GM21723 (cell line): ENCODE results near the gene PSG2.
"Not testable (repeated sequence)": the region's sequence is repeated elsewhere in the genome, so short reads cannot be mapped to it uniquely, and the experiment has no call there.

Experiments used
- ATAC-seq: cut with Tn5 transposase; IDR thresholded peaks from one replicate; pipeline ENCODE4 v1.9.1; 2021; ENCODE audit warnings: mild to moderate bottlenecking, moderate library complexity; ENCODE audit not compliant: unreplicated experiment

The PSG2 gene

DNA sequence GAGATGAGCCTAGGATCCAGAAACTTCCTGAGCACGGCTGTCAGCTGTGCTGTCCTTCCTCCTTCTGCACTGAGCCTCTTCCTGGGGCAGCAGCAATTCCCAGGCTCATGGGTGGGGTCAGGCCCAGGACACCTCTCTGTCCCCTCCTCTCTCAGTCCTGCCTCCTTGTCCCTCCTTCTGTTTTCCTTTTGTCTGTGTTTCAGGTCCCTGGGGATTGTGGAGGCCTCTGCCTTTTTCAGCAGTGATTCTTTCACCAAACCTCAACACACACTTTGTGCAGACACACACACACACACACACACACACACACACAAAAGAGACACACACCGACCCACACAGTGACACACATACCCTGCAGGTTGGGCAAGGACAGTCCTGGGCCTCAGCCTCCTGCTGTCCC lies at the start of gene PSG2:
PSG2 (minus strand) TSS at position 101 of the 400 bp plus-strand sequence. CDS start 132 bp downstream, outside the sequence.
- ATAC-seq, result not testable (repeated sequence)

DNA sequence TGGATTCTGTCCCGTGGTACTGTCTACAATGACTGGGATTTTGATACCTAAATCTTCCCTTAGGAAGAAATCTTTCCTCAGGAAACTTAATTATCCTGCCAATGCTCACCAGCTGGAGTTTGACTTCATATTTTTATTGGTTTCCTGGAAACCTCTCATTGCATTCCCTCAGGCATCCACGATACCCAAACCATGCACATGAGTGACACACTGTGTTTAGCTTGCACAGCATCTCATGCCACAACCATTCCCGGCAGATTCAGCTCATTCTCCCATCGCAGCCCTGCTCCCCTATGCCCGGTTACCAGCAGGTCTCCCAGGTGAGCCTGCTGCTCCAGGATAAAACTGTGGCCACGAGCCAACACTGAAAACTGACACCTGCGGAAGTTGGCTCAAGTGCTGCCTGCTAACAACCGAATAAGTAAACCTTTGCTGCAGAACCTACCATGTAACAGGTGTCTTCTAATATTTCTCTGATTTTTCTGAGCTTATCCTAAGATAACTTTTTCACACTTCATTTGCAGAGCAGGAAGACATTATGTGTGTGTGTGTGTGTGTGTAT lies 48.9 kb upstream of the PSG2 start:
- ATAC-seq, result not testable (repeated sequence)

DNA sequence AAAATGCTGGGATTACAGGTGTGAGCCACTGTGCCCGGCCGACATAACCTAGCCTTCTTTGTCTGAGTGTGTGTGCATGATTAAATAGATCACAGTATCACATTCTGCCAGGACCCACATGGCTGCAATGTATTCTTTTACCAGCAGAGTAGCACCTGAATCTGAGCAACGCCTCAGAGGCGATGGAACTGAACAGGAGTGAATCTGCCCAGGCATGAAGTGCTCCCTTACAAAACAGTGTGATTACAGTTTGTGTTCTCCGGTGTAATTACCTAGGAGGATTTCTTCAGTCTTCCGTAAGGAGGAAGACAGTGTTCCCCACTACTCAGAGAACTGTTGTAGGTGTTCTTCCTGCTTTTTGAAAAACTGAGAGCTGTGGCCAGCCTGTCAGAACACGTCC lies 46.7 kb upstream of the PSG2 start:
- ATAC-seq, result not testable (repeated sequence)

DNA sequence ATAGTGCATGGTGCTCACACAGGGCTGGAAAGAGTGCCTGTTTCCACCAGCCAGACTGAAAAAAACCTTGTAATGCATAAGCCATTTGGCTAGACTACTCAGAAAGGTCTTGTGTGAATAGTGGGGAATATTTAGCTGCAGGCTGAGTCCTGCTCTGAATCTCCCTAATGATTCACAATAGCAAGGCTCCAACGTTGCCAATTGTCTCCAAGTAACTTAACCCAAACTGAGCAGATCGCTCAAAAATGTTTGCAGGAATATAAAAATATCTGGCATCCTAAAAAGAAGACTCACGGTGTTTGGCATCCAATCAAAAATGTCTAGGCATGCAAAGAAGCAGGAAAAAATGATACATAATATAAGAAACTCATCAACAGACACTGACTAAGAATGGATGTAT lies 44.8 kb upstream of the PSG2 start:
- ATAC-seq, result not testable (repeated sequence)

DNA sequence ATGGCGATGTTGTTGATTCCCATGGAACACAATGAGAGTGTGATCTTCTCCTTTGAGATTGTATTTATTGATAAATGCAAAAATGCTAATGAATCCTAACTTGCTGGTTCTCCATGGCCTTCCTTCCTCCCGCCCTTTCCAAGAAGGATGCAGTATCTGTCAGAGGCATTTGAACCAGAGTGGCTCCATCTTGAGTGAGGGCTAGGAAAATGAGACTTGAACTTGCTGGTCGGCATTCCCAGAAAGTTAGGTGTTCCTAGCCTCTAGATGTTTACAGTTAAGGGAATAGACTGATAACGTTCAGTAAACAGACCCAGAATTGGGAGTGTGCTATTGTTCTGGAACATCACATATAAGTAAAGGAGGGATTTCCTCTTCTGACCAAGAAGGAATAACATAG lies 44.2 kb upstream of the PSG2 start:
- ATAC-seq, result no peak

DNA sequence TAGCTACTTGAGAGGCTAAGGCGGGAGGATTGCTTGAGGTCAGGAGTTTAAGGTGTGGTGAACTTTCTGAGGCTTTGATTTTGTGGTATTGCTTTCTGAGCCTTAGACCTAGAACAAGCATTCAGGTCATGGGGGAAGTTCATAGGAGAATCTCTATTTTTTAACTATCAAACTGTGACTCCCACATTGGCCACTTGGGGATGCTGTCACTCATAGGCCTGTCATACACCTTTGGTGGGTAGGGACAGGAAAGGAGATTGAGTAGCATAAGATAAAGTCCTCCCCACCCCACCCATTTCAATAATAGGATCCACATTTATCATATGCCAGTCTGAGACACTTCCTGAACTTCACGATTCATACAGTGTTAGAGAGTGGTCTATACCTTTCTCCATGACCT lies 41.9 kb upstream of the PSG2 start:
- ATAC-seq, result no peak

DNA sequence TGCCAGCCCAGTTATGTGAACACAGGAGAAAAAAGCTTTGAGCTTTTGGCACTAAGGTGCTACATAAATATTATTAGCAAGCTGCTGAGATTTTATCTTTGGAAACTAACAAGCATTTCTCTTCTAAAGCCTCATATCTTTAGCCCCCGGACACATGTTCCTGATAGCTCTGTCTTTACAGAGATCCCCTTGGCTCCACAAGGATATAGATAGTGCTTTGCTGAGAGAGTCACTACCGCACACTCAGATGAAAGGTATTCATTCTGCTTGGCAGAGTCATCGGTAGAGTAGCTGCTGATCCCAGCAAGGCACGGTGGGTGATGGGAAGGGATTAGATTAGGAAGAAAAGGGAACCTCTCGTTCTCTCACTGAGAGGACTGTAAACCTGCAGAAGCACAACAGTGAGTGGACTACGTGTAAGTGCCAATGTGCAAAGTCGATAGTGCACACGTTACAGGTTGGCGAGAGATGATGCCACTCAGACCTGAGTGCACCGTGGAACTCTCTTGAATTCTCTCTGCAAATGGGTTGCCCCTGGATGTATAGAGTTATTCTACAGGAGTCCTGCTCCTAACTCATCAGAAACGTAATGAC lies 38.0 kb upstream of the PSG2 start:
- not testable (repeated sequence) for ATAC-seq

DNA sequence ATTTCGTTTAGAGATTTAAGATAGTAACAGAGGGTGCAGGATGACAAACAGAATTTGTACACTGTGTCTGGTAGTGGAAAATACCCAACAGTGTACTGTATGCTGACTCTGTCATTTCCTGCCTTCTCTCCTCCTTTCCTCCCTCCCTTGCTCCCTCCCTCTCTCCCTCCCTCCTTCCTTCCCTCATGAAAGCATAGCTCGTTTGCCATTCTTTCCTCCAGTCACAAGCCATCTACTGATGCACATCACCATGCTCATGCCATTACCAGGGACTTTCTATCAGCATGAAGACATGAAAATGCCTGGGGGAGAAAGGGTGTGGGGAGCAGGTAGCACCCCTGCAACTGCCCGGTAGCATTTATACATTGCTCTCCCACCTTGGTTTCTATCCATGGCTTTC lies 37.0 kb upstream of the PSG2 start:
- not testable (repeated sequence) for ATAC-seq

DNA sequence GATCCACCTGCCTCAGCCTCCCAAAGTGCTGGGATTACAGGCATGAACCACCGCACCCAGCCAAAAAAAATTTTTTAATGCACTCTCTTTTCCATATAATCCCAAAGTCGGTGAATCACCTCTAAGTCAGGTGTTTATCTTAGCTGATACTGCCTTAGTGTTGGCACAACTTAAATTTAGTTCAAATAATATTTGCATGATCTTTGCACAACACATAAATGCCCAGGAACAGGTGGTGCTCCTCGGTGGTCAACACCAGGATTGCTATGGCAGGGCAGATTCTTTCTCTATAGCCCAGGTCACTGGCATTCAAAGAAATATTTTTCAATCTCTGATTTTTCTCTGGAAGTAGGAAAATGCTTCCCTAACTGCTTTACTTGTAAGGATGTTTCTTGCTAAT lies 33.9 kb upstream of the PSG2 start:
- ATAC-seq, result not testable (repeated sequence)

DNA sequence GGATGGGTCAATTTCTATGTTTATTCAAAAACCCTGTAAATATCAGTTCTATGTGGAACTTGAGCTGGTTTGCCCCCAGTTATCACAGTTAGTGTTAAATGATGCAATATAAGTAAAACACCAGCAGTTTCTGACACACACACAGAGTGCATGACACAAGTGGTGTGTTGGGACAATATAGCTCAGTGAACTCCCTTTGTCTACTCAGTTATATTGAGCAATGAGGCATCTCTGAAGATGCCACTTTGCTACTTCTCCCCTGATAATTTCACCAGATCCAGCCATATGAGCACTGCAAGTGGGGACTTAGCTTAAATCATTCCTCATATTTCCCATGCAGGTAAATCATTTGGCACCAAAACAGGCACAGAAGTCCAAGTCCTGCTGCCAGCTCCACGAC lies 33.0 kb upstream of the PSG2 start:
- ATAC-seq, result not testable (repeated sequence)

DNA sequence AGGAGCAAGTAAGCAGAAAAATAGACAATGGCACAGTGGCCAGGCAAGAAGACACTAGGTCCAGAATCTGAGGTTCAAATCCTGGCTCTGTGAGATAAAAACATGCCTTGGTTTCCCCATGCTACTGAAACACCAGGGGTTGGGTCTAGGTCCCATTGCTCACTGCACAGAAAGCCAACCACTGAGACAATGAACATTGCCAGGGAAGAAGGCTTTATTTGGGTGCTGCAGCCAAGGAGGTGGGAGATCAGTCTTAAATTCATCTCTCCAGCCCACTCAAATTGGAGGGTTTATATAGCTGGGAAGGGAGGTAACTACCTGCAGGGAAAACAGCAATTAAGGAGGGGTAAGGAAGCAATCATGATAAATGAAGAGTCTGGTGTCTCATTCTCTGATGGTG lies 32.6 kb upstream of the PSG2 start:
- ATAC-seq, result not testable (repeated sequence)

DNA sequence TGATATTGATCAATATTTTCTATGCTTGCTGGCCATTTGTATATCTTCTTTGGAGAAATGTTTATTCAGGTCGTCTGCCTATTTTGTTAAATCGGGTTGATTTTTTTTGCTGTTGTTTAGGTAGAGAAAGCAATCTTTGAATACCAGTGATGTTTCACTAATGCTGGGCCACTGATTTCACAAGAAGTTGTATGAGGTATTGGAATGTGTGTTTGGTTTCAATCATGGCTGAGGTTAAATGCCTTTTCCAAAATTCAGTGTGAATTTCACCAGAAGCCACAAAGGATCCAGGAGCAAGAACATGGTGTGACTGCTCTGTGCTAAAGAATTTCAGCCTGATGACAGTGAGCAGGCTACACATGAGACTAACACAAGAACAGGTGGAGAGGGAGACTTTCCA lies 32.1 kb upstream of the PSG2 start:
- ATAC-seq, result not testable (repeated sequence)

DNA sequence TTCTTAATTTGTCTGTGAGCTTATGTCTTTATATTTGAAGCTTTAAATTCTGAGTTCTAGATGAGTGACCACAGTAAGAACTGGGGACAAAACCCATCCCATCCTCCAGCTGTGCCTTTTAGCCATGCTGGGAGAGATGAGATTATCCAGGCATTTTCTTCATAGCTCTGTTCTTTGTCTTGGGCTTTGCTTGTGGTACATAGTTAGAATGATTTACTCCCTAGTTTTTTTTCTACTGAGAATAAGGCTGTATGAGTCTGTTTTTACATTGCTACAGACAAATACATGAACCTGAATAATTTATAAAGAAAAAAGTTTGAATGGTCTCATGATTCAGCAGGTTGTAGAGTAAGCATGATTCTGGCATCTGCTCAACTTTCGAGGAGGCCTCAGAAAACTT lies 24.9 kb upstream of the PSG2 start:
- not testable (repeated sequence) for ATAC-seq

DNA sequence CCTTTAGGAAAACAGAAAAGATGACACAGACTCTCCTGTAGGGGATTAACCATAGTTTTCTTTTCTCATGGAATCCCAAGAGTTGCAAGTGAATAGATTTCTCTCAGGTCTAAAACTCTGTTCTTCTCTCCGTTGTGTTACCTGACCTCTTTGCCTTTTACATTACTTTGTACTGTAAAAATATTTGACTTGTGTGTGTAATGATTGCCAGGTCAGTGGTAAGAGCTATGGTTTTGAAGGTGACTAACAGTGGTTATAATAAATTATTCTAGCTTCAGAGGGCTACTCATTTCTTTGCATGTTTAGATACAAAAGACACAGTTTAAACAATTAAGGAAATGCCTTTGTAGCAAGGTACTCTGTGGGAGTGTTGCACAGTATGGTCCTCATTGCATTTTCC lies 23.0 kb upstream of the PSG2 start:
- no peak for ATAC-seq

DNA sequence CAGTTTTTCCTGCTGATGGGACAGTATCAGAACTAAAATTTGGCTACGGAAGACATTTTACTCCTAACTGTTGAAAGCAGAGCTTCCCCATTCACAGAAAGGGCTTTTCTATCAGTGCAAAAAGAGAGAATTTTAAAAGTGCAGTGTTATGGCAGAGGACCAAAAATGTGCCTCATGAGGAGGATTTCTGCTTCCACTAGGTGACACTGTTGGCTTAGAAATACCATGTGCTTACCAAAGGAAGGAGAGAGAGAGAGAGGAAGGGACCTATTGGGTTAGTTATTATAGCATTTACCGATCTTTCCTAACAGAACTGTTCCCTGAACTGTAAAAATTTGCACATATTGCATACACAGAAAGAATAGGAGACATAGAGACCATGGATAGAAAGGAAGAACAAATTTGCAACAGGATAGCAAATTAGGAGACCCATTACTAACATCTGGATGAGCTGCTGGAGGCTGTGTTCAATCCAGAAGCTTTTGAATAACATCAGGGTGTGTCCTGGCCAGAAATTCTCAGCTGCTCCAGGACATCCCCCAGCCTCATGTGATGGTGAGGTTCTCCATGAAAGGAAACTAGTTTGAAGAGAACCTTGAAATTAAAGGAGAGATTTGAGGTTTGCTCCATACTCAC lies 21.8 kb upstream of the PSG2 start:
- ATAC-seq, result not testable (repeated sequence)

DNA sequence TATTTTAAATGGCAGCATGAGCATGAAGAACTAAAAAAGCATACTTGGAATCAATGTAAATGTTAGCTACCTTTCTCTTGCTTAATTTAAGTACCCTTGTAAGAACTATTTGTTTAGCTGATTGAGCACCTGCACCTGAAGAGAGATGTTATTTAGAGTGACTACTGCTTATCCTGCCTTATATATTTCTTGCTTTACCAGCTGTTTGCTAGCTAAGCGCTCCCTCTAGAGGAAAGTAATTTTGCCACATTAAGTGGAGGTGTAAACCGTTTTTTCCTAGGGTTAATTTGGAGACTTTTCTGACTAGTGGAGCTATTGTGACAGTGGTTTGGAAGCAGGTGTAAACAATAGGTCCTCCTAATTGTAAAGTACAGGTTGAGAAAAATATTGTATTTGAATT lies 19.4 kb upstream of the PSG2 start:
- no peak for ATAC-seq

DNA sequence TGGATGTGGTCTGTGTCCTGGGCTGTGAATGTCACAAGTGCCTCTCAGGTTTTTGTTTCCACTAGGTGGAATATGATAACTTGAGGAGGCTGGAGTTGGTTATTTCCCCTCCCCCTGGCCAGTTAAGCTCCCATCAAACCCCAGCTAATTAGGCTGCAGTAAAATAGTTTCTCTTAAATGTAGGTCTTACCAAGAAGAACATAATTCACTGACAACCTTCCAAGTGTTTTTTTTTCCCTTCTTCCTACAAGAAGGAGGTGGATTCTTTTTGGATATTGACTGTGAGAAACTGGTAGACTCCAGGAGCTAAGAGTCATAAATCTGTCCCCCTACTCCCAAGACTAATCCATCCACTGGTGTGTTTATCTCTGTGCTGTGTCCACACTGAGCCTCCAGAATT lies 15.9 kb upstream of the PSG2 start:
- ATAC-seq, result not testable (repeated sequence)

DNA sequence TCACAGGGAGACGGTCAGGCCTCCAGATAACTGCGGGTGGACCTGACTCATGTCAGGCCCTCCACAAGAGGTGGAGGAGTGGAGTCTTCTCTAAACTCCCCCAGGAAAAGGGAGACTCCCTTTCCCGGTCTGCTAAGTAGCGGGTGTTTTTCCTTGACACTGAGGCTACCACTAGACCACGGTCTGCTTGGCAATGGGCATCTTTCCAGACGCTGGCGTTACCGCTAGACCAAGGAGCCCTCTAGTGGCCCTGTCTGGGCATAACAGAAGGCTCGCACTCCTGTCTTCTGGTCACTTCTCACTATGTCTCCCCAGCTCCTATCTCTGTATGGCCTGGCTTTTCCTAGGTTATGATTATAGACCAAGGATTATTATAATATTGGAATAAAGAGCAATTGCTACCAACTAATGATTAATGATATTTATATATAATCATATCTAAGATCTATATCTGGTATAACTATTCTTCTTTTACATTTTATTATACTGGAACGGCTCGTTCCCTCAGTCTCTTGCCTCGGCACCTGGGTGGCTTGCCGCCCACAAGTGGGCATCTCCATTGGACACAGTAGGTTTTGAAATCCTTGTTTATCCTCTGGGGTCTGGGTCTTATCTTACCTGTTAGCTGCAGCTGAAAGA lies 5.3 kb upstream of the PSG2 start:
- not testable (repeated sequence) for ATAC-seq

DNA sequence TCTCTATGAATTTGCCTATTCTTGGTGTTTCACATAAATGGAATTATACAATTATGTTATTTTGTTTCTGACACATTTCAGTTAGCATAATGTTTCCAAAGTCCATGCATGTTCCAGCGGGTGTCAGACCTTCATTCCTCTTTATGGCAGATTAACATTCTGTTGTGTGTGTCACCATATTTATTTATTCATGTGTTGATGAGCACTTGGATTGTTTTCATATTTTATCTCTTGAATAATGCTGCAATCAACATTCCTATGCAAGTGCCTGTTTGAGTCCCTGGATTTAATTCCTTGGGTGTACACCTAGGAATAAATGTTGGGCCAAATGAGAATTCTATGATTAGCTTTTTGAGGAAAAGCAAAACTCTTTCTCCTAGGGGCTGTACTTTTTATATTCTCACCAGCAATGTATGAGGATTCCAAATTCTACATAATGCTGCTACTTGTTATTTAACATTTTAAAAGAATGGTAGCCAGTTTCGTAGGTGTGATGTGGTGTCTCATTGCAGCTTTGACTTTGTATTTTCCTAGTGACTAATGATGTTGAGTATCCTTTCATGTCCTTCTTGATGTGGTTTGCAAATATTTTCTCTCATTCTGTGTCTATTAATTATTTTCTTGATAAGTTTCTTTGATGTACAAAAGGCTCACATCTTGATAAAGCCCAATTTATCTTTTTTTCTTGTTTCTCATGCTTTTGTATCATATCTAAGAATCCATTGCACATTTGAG lies 3.5 kb upstream of the PSG2 start:
- not testable (repeated sequence) for ATAC-seq

DNA sequence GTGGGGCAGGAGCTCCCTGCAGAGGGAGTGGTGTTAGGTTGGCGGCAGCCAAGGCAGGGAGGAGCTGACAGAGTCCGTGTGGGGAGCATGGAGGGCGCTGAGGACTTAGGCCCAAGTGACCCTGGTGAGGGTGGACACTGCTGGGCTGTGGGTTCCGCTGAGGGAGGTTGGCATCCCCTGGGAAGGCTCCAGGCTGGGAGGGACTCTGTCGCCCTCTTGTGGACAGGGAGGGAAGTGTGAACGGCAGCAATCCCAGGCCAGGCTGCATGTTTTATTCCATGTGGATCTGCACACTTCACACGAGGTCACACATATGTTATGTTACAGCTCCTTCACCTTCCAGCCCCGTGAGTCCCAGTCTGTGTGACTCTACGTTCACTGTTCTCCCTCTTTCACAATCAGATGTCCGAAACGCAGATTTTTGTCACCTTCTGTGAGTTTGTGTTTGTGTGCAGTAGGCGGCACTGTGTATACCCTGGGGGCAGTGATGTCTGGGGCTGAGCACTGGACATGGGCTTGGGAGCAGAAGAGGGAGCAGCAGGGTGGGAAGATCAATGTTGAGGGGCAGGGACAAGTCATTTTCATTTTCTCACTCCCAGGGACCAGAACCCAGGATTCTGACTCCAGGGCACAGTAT lies 1.8 kb upstream of the PSG2 start:
- ATAC-seq, result not testable (repeated sequence)

DNA sequence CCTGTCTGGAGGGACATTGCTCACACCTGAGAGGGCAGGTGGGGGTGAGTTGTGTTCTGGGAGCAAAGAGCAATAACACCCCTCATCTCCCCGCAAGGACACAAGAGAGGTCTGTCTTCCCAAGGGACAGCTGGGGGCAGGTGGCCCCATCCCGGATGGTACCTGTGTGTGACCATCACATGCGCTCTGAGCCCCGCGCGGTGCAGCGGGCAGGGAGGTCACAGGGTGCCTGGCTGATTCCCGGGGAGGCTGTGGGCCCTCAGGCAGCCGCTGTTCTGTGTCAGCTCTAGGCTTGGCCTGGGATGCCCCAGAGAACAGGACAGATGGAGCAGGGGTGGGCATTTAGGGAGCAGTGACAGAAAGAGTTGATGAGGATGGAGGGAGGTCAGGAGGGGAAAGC lies 1.2 kb upstream of the PSG2 start:
- not testable (repeated sequence) for ATAC-seq
